Measurements from ENCODE around the gene TMOD2.

Gene TMOD2

GRCh38 chr15:51809457-51809856 lies 58.1 kb downstream of the TMOD2 start:
- Histone ChIP-seq H3K27ac (no peak overlapping the region), H3K27me3 (ENCODE audit: insufficient read depth, low read depth, severe bottlenecking) (no peaks in the 10 kb centered on the region), H3K36me3 (no peaks in the 10 kb centered on the region), H3K4me3 (ENCODE audit: low read depth, low read length) (no peak overlapping the region), H3K9me3 (ENCODE audit: severe bottlenecking) (no peaks in the 10 kb centered on the region)
- DNase-seq, result no peak
- no peak for TF ChIP-seq CTCF (IDR thresholded peaks at IDR 0.05; ENCODE audit: low read depth, low read length)

- Histone ChIP-seq H3K36me3 (no peaks in the 10 kb centered on the region), H3K27ac (no peak overlapping the region), H3K4me3 (ENCODE audit: low read depth, low read length) (no peak overlapping the region), H3K9me3 (ENCODE audit: severe bottlenecking) (no peaks in the 10 kb centered on the region), H3K27me3 (ENCODE audit: insufficient read depth, low read depth, severe bottlenecking) (no peaks in the 10 kb centered on the region)
- no peak for TF ChIP-seq CTCF (IDR thresholded peaks at IDR 0.05; ENCODE audit: low read depth, low read length)
- DNase-seq, result no peak
Measured at GRCh38 chr15:51812598-51812997, 61.2 kb downstream of the TMOD2 start.

- H3K27ac ChIP-seq, result no peak overlapping the region
- TF ChIP-seq CTCF (IDR thresholded peaks at IDR 0.05; ENCODE audit: low read depth, low read length), result no peak
- H3K27me3 ChIP-seq (ENCODE audit: insufficient read depth, low read depth, severe bottlenecking), result no peaks in the 10 kb centered on the region
- H3K4me3 ChIP-seq (ENCODE audit: low read depth, low read length), result no peak overlapping the region
- no peak for DNase-seq
- H3K36me3 ChIP-seq, result no peaks in the 10 kb centered on the region
- H3K9me3 ChIP-seq (ENCODE audit: severe bottlenecking), result no peaks in the 10 kb centered on the region
Measured at GRCh38 chr15:51814606-51815005, 63.2 kb downstream of the TMOD2 start.

- no peak for DNase-seq
- Histone ChIP-seq H3K36me3 (no peaks in the 10 kb centered on the region), H3K4me3 (ENCODE audit: low read depth, low read length) (no peak overlapping the region), H3K27me3 (ENCODE audit: insufficient read depth, low read depth, severe bottlenecking) (no peaks in the 10 kb centered on the region), H3K9me3 (ENCODE audit: severe bottlenecking) (peaks cover 10% of the 10 kb centered on the region), H3K27ac (no peak overlapping the region)
- no peak for TF ChIP-seq CTCF (IDR thresholded peaks at IDR 0.05; ENCODE audit: low read depth, low read length)
Measured at GRCh38 chr15:51816611-51817010, 65.2 kb downstream of the TMOD2 start.

GRCh38 chr15:51818150-51818549 lies 66.8 kb downstream of the TMOD2 start:
- Histone ChIP-seq H3K9me3 (ENCODE audit: severe bottlenecking) (peaks cover 10% of the 10 kb centered on the region), H3K27me3 (ENCODE audit: insufficient read depth, low read depth, severe bottlenecking) (no peaks in the 10 kb centered on the region), H3K27ac (no peak overlapping the region), H3K36me3 (no peaks in the 10 kb centered on the region), H3K4me3 (ENCODE audit: low read depth, low read length) (no peak overlapping the region)
- no peak for DNase-seq
- no peak for TF ChIP-seq CTCF (IDR thresholded peaks at IDR 0.05; ENCODE audit: low read depth, low read length)

- Histone ChIP-seq H3K4me3 (ENCODE audit: low read depth, low read length) (no peak overlapping the region), H3K27me3 (ENCODE audit: insufficient read depth, low read depth, severe bottlenecking) (no peaks in the 10 kb centered on the region), H3K36me3 (no peaks in the 10 kb centered on the region), H3K27ac (no peak overlapping the region), H3K9me3 (ENCODE audit: severe bottlenecking) (peaks cover 6% of the 10 kb centered on the region)
- no peak for DNase-seq
- no peak for TF ChIP-seq CTCF (IDR thresholded peaks at IDR 0.05; ENCODE audit: low read depth, low read length)
Measured at GRCh38 chr15:51825698-51826097, 74.3 kb downstream of the TMOD2 start.

Data from WERI-Rb-1 (cell line).